Occipital lobe (tissue), 2 donors: ENCODE results near the gene SUCLA2. TPM values are rescaled to one million over a fixed set of nuclear protein-coding genes. Genes with fewer than 3 reads are reported as not detected.

Source experiments
- DNase-seq: peaks from one replicate; lab custom pipeline; 2025; lab: John Stamatoyannopoulos, UW
- total RNA-seq: library from RNA; depleted of rRNA; stranded (reverse); fragments of >200 nt; gene quantifications from one replicate; pipeline ENCODE4 v1.2.3, GENCODE V29; 2014

SUCLA2 gene
- total RNA-seq, 1 donor from 2014 or later = 63.3 TPM

GRCh38 chr13:47903836-47904235 lies 97.2 kb downstream of the SUCLA2 start:
- DNase-seq = no peak

GRCh38 chr13:47901441-47901840 lies 99.6 kb downstream of the SUCLA2 start:
- DNase-seq = no peak

- DNase-seq = no peak
Observed at GRCh38 chr13:47898080-47898479, 103.0 kb downstream of the SUCLA2 start.

DNA sequence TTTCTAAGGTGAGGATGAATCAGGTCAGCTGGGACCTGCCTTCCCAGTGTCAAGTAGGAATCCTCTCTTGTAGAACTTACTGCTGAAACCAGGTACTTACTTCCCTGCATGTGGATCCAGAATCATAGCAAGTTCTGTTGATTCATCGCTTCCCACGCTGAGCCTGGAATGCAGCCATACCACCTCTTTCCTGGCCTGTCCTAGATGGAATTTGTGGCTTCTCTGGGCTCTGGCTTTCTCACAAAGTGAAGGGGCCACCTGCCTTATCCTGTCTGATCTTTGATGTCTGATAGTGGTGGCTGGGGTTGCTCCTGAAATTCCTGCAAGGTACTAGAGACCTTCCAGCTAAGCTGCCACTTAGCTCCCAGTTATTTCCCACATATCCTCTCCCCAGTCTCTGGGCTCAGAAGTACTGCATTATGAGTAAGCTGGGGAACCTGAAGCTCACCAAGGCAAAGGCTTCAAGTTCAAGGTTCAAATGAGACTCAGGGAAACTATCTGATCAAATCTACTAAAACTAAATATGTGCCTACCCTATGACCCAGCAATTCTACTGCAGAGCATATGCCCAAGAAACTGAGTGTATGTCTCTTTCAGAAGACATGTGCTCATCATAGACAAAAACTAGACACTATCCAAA lies 103.5 kb downstream of the SUCLA2 start:
- peak; percentile 58 for DNase-seq

- DNase-seq = no peak
Observed at GRCh38 chr13:47896546-47896945, 104.5 kb downstream of the SUCLA2 start.

GRCh38 chr13:47896111-47896510 lies 105.0 kb downstream of the SUCLA2 start:
- no peak for DNase-seq

GRCh38 chr13:47893527-47893926 lies 107.5 kb downstream of the SUCLA2 start:
- DNase-seq = no peak

Other genes with a start within 250 kb of the SUCLA2 start
- 12.0 TPM for gene NUDT15, start 36.5 kb upstream of the SUCLA2 start, total RNA-seq
- 30.9 TPM for gene MED4, start 93.8 kb upstream of the SUCLA2 start, total RNA-seq
- gene ITM2B, start 231.9 kb upstream of the SUCLA2 start, total RNA-seq = 135 TPM